Right renal cortex interstitium (tissue), 3 donors: ENCODE results near the gene KIF5A. TPM values are rescaled to one million over a fixed set of nuclear protein-coding genes. Genes with fewer than 3 reads are reported as not detected.
"Not testable (repeated sequence)": the region's sequence is repeated elsewhere in the genome, so short reads cannot be mapped to it uniquely, and the experiment has no call there.

Source experiments
- DNase-seq, 3 donors: peaks; one replicate each; pipeline ENCODE4 v3.0.0-alpha.2; 2013; ENCODE audit warnings: low read depth in 3 of 3, low spot score in 2 of 3
- polyA plus RNA-seq, 3 donors: library from polyadenylated mRNA; unstranded; fragments of 120-200 nt; gene quantifications; one replicate each; pipeline ENCODE4 v1.2.1, GENCODE V29; 2013; ENCODE audit not compliant: insufficient read length in 3 of 3

Gene KIF5A
- polyA plus RNA-seq, 3 donors: 0.31 to 0.39 (median 0.32) TPM

GRCh38 chr12:57579677-57580465, 30.0 kb downstream of the KIF5A start:
- DNase-seq: no peak

- no peak for DNase-seq
Observed at GRCh38 chr12:57580466-57580795, 30.6 kb downstream of the KIF5A start.

- no peak for DNase-seq
Observed at GRCh38 chr12:57581802-57582201, 32.0 kb downstream of the KIF5A start.

GRCh38 chr12:57582440-57582839, 32.6 kb downstream of the KIF5A start:
- DNase-seq: no peak

- no peak for DNase-seq
Observed at GRCh38 chr12:57583008-57583831, 33.4 kb downstream of the KIF5A start.

GRCh38 chr12:57584050-57584449, 34.2 kb downstream of the KIF5A start:
- DNase-seq: no peak

- DNase-seq: no peak
Observed at GRCh38 chr12:57584690-57585089, 34.8 kb downstream of the KIF5A start.

- DNase-seq: no peak
Observed at GRCh38 chr12:57585156-57585555, 35.3 kb downstream of the KIF5A start.

GRCh38 chr12:57586128-57586527, 36.3 kb downstream of the KIF5A start:
- DNase-seq: no peak

- DNase-seq: no peak
Observed at GRCh38 chr12:57586832-57587429, 37.1 kb downstream of the KIF5A start.

- DNase-seq: not testable (repeated sequence)
Observed at GRCh38 chr12:57588951-57589610, 39.2 kb downstream of the KIF5A start.

GRCh38 chr12:57590479-57590863, 40.6 kb downstream of the KIF5A start:
- DNase-seq: no peak

GRCh38 chr12:57590864-57591781, 41.3 kb downstream of the KIF5A start, which contains the start of gene PIP4K2C:
PIP4K2C (plus strand) TSS chr12:57591192; CDS start chr12:57591290, 98 bp downstream.
- no peak for DNase-seq

- no peak for DNase-seq
Observed at GRCh38 chr12:57591782-57592325, 42.0 kb downstream of the KIF5A start.

GRCh38 chr12:57592551-57593165, 42.8 kb downstream of the KIF5A start:
- no peak for DNase-seq

- no peak for DNase-seq
Observed at GRCh38 chr12:57593187-57593586, 43.3 kb downstream of the KIF5A start.

GRCh38 chr12:57600395-57600794, 50.6 kb downstream of the KIF5A start:
- DNase-seq: no peak

GRCh38 chr12:57602544-57602943, 52.7 kb downstream of the KIF5A start:
- DNase-seq: no peak

GRCh38 chr12:57603324-57603723, 53.5 kb downstream of the KIF5A start:
- no peak for DNase-seq
